HCT116 (cell line): Measurements from ENCODE around the gene RUNX1. TPM values are rescaled to one million over a fixed set of nuclear protein-coding genes. Genes with fewer than 3 reads are reported as not detected.

Source experiments
- ATAC-seq: fragments of 200-7000 bp; cut with Tn5 transposase; 2 replicates; pipeline ENCODE4 v1.9.1; 2020; ENCODE audit warnings: mild to moderate bottlenecking, moderate library complexity
- BruUV-seq: library from RNA; stranded (reverse); fragments of 400-500 nt; replicated peaks from 2 replicates; lab custom pipeline; 2021; lab: Mats Ljungman, UMichigan
- CTCF ChIA-PET: fragments of 300-600 bp; sonication (Branson Sonifier 250); formaldehyde crosslinking; loops from one replicate; lab custom pipeline; 2021; ENCODE audit warnings: antibody characterized with exemption; lab: Charles Lee
- POLR2A ChIA-PET: fragments of 300-600, 350-600 bp; sonication (Branson Sonifier 250); formaldehyde crosslinking; loops from one replicate; lab custom pipeline; 2021; ENCODE audit warnings: antibody characterized with exemption; lab: Charles Lee
- RAD21 ChIA-PET, 2 experiments: fragments of 300-600 bp; sonication (Branson Sonifier 250); formaldehyde crosslinking; loops; one replicate each; lab custom pipeline; 2023; ENCODE audit warnings: low total read pairs in 2 of 2; ENCODE audit not compliant: uncharacterized antibody in 2 of 2, unreplicated experiment in 2 of 2, low non-redundant PET in 1 of 2; lab: Charles Lee
- DNase-seq: peaks from one replicate; pipeline ENCODE4 v3.0.0-alpha.2; 2010; ENCODE audit warnings: low read depth, low spot score
- H2AFZ ChIP-seq: fragments of 200-600 bp; shearing (Covaris generic), sonication (generic); 2 replicates; pipeline ENCODE4 v1.6.1; 2017; ENCODE audit warnings: low read depth, mixed run types, mixed read lengths, antibody characterized with exemption, low read length; ENCODE audit not compliant: poor library complexity, severe bottlenecking
- H3K27ac ChIP-seq: 2 replicates; pipeline ENCODE4 v1.5.1; 2012; ENCODE audit warnings: low read depth, low read length
- H3K27me3 ChIP-seq: fragments of 200-600 bp; sonication (generic); 2 replicates; pipeline ENCODE4 v1.6.1; 2016; ENCODE audit warnings: mixed run types, low read length, mixed read lengths; ENCODE audit not compliant: insufficient read depth
- H3K36me3 ChIP-seq, 2 experiments: fragments of 200-500 bp in 1 of 2; fragments of 200-600 bp in 1 of 2; sonication (Bioruptor generic) in 1 of 2; sonication (generic) in 1 of 2; 2 replicates each; pipeline versions ENCODE4 v1.5.1 to v1.6.1; 2014 to 2016; ENCODE audit warnings: low read length in 2 of 2, inconsistent platforms in 1 of 2, mixed read lengths in 1 of 2, mixed run types in 1 of 2; ENCODE audit not compliant: insufficient read depth in 2 of 2, control insufficient read depth in 1 of 2
- H3K4me1 ChIP-seq, 2 experiments: fragments of 200-600 bp in 1 of 2; sonication (generic) in 1 of 2; 2 replicates each; pipeline versions ENCODE4 v1.5.1 to v1.6.1; 2012 to 2017; ENCODE audit warnings: low read length in 2 of 2, inconsistent platforms in 1 of 2, mild to moderate bottlenecking in 1 of 2, mixed read lengths in 1 of 2, mixed run types in 1 of 2, moderate library complexity in 1 of 2; ENCODE audit not compliant: insufficient read depth in 2 of 2, control insufficient read depth in 1 of 2
- H3K4me2 ChIP-seq: fragments of 200-600 bp; sonication (generic); 2 replicates; pipeline ENCODE4 v1.6.1; 2017; ENCODE audit warnings: mixed run types, low read length, mixed read lengths
- H3K4me3 ChIP-seq, 2 experiments: fragments of 200-600 bp in 1 of 2; sonication (generic) in 1 of 2; replicated peaks in 1 of 2; 2 replicates each; pipeline ENCODE4 v1.5.1; 2011 to 2016; ENCODE audit warnings: low read length in 2 of 2, control low read depth in 1 of 2, low read depth in 1 of 2, mild to moderate bottlenecking in 1 of 2, mixed read lengths in 1 of 2, mixed run types in 1 of 2
- H3K79me2 ChIP-seq: fragments of 200-600 bp; sonication (generic); 2 replicates; pipeline ENCODE4 v1.6.1; 2017; ENCODE audit warnings: mild to moderate bottlenecking, mixed run types, low read length, moderate library complexity, mixed read lengths; ENCODE audit not compliant: insufficient read depth
- H3K9ac ChIP-seq: fragments of 200-600 bp; sonication (generic); 2 replicates; pipeline ENCODE4 v1.6.1; 2016; ENCODE audit warnings: low read length, mixed read lengths
- H3K9me2 ChIP-seq: fragments of 200-600 bp; sonication (generic), shearing (Covaris generic); 2 replicates; pipeline ENCODE4 v1.6.1; 2017; ENCODE audit warnings: mixed run types, mild to moderate bottlenecking, moderate library complexity; ENCODE audit not compliant: insufficient read depth
- H3K9me3 ChIP-seq, 2 experiments: fragments of 200-500 bp in 1 of 2; fragments of 200-600 bp in 1 of 2; sonication (Bioruptor generic) in 1 of 2; sonication (generic) in 1 of 2; 2 replicates each; pipeline ENCODE4 v1.6.1; 2014 to 2017; ENCODE audit warnings: low read length in 2 of 2, mixed read lengths in 2 of 2, inconsistent platforms in 1 of 2, low read depth in 1 of 2, mild to moderate bottlenecking in 1 of 2, mixed run types in 1 of 2, moderate library complexity in 1 of 2; ENCODE audit not compliant: control insufficient read depth in 1 of 2, insufficient read depth in 1 of 2
- H4K20me1 ChIP-seq: fragments of 200-600 bp; sonication (generic), shearing (Covaris generic); 2 replicates; pipeline ENCODE4 v1.6.1; 2017; ENCODE audit warnings: mixed run types, mild to moderate bottlenecking, moderate library complexity; ENCODE audit not compliant: insufficient read depth
- CBX3 ChIP-seq: IDR thresholded peaks from 2 replicates; pipeline ENCODE4 v1.6.1; 2012; ENCODE audit warnings: low read depth
- CEBPB ChIP-seq: IDR thresholded peaks from 2 replicates; pipeline ENCODE4 v1.6.1; 2012; ENCODE audit warnings: low read depth
- ELF1 ChIP-seq: IDR thresholded peaks from 2 replicates; pipeline ENCODE4 v1.6.1; 2012; ENCODE audit warnings: low read depth, borderline replicate concordance
- EZH2 ChIP-seq: fragments of 200-600 bp; sonication (generic); IDR thresholded peaks from 2 replicates; pipeline ENCODE4 v1.6.1; 2017; ENCODE audit warnings: antibody characterized with exemption, mixed run types
- EZH2phosphoT487 ChIP-seq: fragments of 200-600 bp; IDR thresholded peaks from 2 replicates; pipeline ENCODE4 v1.6.1; 2018; ENCODE audit warnings: antibody characterized with exemption, borderline replicate concordance
- JUND ChIP-seq: IDR thresholded peaks from 2 replicates; pipeline ENCODE4 v1.6.1; 2012
- REST ChIP-seq: IDR thresholded peaks from 2 replicates; pipeline ENCODE4 v1.6.1; 2012; ENCODE audit warnings: low read depth
- SP1 ChIP-seq: IDR thresholded peaks from 2 replicates; pipeline ENCODE4 v1.6.1; 2012; ENCODE audit warnings: low read depth
- SRF ChIP-seq: IDR thresholded peaks from 2 replicates; pipeline ENCODE4 v1.6.1; 2012; ENCODE audit warnings: low read depth
- TCF7L2 ChIP-seq: IDR thresholded peaks from 2 replicates; pipeline ENCODE4 v1.7.0; 2011; ENCODE audit warnings: borderline replicate concordance, inconsistent platforms; ENCODE audit not compliant: insufficient read depth, insufficient read length; ENCODE audit errors: extremely low read depth
- YY1 ChIP-seq: IDR thresholded peaks from 2 replicates; pipeline ENCODE4 v1.6.1; 2011; ENCODE audit warnings: low read length, low read depth, moderate library complexity, mild to moderate bottlenecking; ENCODE audit not compliant: insufficient replicate concordance; ENCODE audit errors: extremely low read depth
- ZBTB33 ChIP-seq: IDR thresholded peaks from 2 replicates; pipeline ENCODE4 v1.6.1; 2011; ENCODE audit warnings: mild to moderate bottlenecking, low read length, moderate library complexity; ENCODE audit not compliant: insufficient replicate concordance; ENCODE audit errors: extremely low read depth
- ZNF274 ChIP-seq: fragments of 200-500 bp; sonication (Bioruptor generic); IDR thresholded peaks from 2 replicates; pipeline ENCODE4 v1.6.1; 2014; ENCODE audit warnings: mild to moderate bottlenecking, low read depth, low read length, inconsistent platforms
- intact Hi-C: fragments of 100-400 bp; cut with micrococcal nuclease; formaldehyde crosslinking; loops from 2 replicates; pipeline ENCODE4 v1.10.0; 2022
- total RNA-seq: library from RNA; stranded (reverse); gene quantifications from one replicate; pipeline ENCODE4 v1.2.1, GENCODE V29; 2021; ENCODE audit not compliant: unreplicated experiment
- TF ChIP-seq, protein P1 (sequence below), 3 experiments: fragments of 200-600 bp in 1 of 3; sonication (generic) in 1 of 3; IDR thresholded peaks in 2 of 3; conservative IDR thresholded peaks in 1 of 3; 2 replicates each; pipeline ENCODE4 v1.5.1; 2012 to 2017; ENCODE audit warnings: low read depth in 2 of 3, low read length in 2 of 3, antibody characterized with exemption in 1 of 3, borderline replicate concordance in 1 of 3, control low read depth in 1 of 3, mild to moderate bottlenecking in 1 of 3, mixed read lengths in 1 of 3, mixed run types in 1 of 3, moderate library complexity in 1 of 3; ENCODE audit not compliant: insufficient read depth in 1 of 3

Gene RUNX1
- total RNA-seq, 1 experiment from 2014 or later, result 33.5 TPM

- H3K9me2 ChIP-seq, result no peaks in the 10 kb centered on the region
- no peaks in the 10 kb centered on the region for H3K79me2 ChIP-seq
- peaks cover 0 to 11% of the 10 kb centered on the region in 2 experiments; a peak in 1 of 4 replicates for H3K4me1 ChIP-seq
- no peaks in the 10 kb centered on the region for H3K36me3 ChIP-seq
- no peak overlapping the region for H3K27ac ChIP-seq
- intact Hi-C loops, result no loop called here
- no peak overlapping the region for H3K9ac ChIP-seq
- RAD21 ChIA-PET, result no interaction called here
- TF ChIP-seq SP1 (no peak), TCF7L2 (no peak), ELF1 (no peak), CEBPB (no peak), EZH2 (no peak), EZH2phosphoT487 (no peak), YY1 (no peak), SRF (no peak), CBX3 (no peak), JUND (no peak), ZNF274 (no peak), REST (no peak), ZBTB33 (no peak)
- TF ChIP-seq, protein P1, sequence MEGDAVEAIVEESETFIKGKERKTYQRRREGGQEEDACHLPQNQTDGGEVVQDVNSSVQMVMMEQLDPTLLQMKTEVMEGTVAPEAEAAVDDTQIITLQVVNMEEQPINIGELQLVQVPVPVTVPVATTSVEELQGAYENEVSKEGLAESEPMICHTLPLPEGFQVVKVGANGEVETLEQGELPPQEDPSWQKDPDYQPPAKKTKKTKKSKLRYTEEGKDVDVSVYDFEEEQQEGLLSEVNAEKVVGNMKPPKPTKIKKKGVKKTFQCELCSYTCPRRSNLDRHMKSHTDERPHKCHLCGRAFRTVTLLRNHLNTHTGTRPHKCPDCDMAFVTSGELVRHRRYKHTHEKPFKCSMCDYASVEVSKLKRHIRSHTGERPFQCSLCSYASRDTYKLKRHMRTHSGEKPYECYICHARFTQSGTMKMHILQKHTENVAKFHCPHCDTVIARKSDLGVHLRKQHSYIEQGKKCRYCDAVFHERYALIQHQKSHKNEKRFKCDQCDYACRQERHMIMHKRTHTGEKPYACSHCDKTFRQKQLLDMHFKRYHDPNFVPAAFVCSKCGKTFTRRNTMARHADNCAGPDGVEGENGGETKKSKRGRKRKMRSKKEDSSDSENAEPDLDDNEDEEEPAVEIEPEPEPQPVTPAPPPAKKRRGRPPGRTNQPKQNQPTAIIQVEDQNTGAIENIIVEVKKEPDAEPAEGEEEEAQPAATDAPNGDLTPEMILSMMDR (IDR thresholded peaks at IDR 0.05 in 2 of 3, conservative IDR thresholded peaks at IDR 0.05 in 1 of 3; ENCODE audit: borderline replicate concordance in 1 of 3, insufficient read depth in 1 of 3, low read depth in 2 of 3, low read length in 2 of 3), result no peak
- TF ChIP-seq, all 23 proteins: peak for 0
- ChIA-PET CTCF (no interaction called here), POLR2A (no interaction called here)
- no peaks in the 10 kb centered on the region for H3K9me3 ChIP-seq
- ATAC-seq (no peak), DNase-seq (no peak)
- no peak overlapping the region for H2AFZ ChIP-seq
- no peak overlapping the region for H3K4me2 ChIP-seq
- H3K27me3 ChIP-seq, result no peaks in the 10 kb centered on the region
- BruUV-seq, result no TSS peak
- no peaks in the 10 kb centered on the region for H4K20me1 ChIP-seq
- no peak overlapping the region for H3K4me3 ChIP-seq
These were observed 120.5 kb downstream of the RUNX1 start for GRCh38 chr21:34928637-34929036.
